22Rv1 (cell line): ENCODE data around the gene DENND2D.

Experiments
- H3K27ac ChIP-seq: fragments of 450-650 bp; 2 replicates; pipeline ENCODE4 v1.5.1; 2017
- CTCF ChIP-seq: fragments of 450-650 bp; IDR thresholded peaks from 2 replicates; pipeline ENCODE4 v1.5.1; 2017; ENCODE audit warnings: mild to moderate bottlenecking
- ZFX ChIP-seq: fragments of 450-650 bp; IDR thresholded peaks from 2 replicates; pipeline ENCODE4 v1.6.1; 2017; ENCODE audit warnings: antibody characterized with exemption, borderline replicate concordance

Gene DENND2D

DNA sequence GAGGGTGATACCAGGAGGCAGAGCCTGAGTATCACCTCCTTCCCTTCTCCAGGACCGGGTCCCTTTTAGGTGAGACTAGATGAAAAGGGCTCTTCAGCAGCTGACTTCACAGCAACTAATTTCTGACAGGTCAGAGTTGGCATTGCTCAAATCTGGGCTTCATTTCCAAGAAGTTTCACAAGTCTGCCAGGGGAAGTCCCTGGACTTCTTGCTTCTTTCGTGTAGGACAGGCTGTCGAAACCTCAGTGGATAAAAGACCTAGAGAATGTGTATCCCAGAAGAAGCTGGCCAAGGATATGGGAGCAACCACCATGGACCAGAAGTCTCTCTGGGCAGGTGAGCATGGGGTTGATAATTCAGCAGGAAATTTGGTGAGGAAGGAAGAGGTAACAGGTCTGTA lies 27.0 kb upstream of the DENND2D start, which contains the start of gene CHI3L2:
CHI3L2 (plus strand) TSS at position 280 of the 400 bp plus-strand sequence; CDS start at position 297, 17 bp downstream.
- no peak within 1 kb of the TSS for H3K27ac ChIP-seq
- no peak for TF ChIP-seq CTCF
- TF ChIP-seq ZFX: no peak

- TF ChIP-seq CTCF (no peak), ZFX (no peak)
- H3K27ac ChIP-seq: no peak overlapping the region
Observed at GRCh38 chr1:111225717-111226400, 25.4 kb upstream of the DENND2D start.

GRCh38 chr1:111225091-111225490 lies 24.6 kb upstream of the DENND2D start:
- H3K27ac ChIP-seq: no peak overlapping the region
- TF ChIP-seq ZFX (no peak), CTCF (no peak)

GRCh38 chr1:111223126-111223685 lies 22.8 kb upstream of the DENND2D start:
- no peak for TF ChIP-seq ZFX
- peak; percentile 38 for TF ChIP-seq CTCF
- no peak overlapping the region for H3K27ac ChIP-seq

DNA sequence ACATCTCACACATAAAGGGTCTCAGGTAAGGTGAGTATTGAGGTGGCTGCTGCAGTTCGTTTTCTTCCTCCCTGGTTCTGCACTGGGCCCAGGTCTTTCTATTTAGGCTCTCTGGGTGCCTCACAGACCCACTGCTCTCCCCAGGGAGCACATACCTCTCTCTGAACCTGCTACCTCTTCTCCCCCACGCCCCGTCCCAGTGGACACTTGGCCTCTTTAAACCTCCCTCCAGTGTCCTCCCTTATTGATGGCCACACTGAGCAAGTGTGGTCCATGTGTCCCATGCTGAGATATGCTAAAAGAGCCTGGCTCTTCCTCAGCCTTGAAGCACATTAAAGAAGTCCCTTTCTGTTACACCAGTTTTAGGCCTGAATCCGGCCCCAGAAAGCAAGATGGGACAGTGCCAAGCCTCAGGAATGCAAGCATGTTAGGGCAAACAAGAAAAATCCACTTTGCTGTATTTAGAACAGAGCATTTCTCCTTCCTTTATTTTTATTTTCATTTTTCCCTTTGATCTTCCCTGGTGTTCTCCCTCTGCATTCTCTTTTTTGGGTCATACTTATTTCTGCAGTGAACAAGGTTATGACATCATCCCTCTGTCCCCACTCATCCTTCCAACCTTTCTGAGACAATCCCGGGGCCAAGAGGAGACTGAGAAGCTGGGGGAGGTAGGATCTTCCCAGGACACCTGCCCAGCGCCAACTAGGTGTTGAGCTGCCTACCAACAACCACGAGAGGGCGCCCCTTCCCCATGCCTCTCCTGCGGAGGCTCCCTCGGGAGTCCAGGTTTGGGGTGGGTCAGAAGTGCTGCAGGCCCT lies 22.1 kb upstream of the DENND2D start:
- no peak overlapping the region for H3K27ac ChIP-seq

DNA sequence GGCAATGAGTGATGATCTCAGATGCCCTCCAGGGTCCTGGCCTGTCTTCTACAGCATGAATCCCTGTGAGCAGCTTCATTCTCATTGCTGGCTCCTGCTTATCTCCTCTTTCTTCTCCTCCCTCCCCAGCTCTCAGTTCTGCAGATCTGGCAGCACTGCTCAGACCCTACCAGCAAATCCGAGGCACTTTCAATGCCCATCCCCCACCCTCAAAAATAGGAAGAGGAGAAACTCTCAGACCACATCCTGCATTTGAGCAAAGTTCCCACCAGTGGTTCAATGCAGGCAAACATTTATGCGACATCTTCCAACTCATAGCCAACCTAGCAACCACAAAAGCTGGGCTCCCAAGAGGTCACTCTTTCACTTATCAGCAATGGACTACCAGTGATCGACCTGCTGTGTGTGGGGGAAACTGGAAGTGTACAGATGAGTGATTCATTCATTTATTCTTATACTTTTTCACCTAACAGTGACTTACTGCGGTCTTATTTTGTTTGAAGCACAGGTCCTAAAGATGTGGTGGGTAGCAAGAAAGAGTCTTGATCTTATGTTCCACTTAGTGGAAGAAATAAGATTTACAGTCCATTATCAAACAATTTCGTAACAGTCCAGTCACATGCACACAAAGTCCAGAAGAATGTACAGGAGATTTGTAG lies 21.3 kb upstream of the DENND2D start:
- TF ChIP-seq CTCF: no peak
- no peak for TF ChIP-seq ZFX
- H3K27ac ChIP-seq: no peak overlapping the region

More for the DNA sequence above, 22.1 kb upstream of the DENND2D start:
- TF ChIP-seq CTCF (peak; percentile 95), ZFX (no peak)
